OCI-LY3 (cell line): ENCODE data around the gene AMMECR1.

Experiments used
- CTCF ChIP-seq: fragments of 200-600, 300-600 bp; sonication (generic); IDR thresholded peaks from 2 replicates; pipeline ENCODE4 v1.5.1; 2014; ENCODE audit warnings: antibody characterized with exemption, low read length, low read depth
- EZH2phosphoT487 ChIP-seq: fragments of 200-600 bp; shearing (Covaris generic); IDR thresholded peaks from 2 replicates; pipeline ENCODE4 v1.6.1; 2018; ENCODE audit warnings: antibody characterized with exemption, mixed run types, low read depth

- TF ChIP-seq CTCF (no peak), EZH2phosphoT487 (no peak)
Measured at GRCh38 chrX:110327336-110327735, 9.5 kb upstream of the AMMECR1 start.
